Fibroblast of skin of back (primary cell): Measurements from ENCODE around the gene UROD.
"Not testable (repeated sequence)": the region's sequence is repeated elsewhere in the genome, so short reads cannot be mapped to it uniquely, and the experiment has no call there.

ENCODE experiments used
- DNase-seq: peaks from one replicate; pipeline ENCODE4 v3.0.0-alpha.2; 2013

The UROD gene

DNA sequence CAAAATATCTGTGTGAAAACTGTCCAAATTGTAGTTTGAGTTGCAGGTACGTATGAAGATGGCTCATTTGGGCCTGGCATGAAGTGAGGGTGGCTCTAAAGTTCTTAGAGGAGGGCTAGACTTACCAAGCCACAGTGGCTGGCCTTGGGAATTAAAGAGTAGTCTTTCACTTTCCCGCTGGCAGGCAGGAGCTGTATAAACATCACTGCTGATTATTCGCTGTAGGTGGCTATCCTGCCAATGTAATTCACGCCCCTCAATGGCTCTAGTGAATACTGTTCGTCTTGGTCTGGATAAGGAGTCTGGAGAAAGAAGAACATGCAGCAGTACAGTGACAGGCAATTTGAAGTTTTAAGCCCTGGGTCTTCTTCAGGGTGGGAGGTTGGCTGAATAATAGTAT, 31.0 kb downstream of the UROD start:
- DNase-seq = no peak

DNA sequence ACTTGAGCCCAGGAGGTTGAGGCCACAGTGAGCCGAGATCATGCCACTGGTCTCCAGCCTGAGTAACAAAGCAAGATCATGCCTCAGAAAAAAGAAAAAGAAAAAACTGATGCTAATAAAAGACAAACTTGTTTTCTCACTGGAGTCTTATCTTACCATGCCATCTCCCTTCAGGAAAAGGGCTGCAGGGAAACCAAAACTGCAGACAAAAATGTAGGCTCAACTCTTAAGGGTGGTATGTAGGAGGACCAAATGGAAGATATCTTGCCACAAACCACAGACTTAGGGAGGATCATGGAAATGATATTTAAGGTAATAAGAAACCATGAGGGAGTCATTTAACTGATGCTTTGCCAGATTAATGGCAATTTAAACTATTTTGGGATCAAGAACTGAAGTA, 32.9 kb downstream of the UROD start:
- no peak for DNase-seq

DNA sequence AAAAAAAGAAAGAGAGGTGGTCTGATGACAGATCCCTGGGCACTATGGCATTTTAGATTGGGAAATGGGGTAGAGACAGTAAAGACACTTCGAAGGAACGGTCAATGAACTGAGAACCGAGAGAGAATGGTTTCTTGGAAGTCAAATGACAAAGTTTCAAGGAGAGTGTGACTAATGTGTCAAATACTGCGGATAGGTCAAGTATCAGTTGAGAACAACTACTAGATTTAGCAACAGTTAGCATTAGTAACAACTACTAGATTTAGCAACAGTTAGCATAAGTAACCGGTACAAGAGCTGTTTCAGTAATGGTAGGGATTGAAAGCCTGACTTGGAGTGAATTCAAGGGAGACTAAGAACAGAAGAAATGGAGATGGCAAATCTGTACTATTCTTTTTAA, 35.0 kb downstream of the UROD start:
- DNase-seq = no peak

DNA sequence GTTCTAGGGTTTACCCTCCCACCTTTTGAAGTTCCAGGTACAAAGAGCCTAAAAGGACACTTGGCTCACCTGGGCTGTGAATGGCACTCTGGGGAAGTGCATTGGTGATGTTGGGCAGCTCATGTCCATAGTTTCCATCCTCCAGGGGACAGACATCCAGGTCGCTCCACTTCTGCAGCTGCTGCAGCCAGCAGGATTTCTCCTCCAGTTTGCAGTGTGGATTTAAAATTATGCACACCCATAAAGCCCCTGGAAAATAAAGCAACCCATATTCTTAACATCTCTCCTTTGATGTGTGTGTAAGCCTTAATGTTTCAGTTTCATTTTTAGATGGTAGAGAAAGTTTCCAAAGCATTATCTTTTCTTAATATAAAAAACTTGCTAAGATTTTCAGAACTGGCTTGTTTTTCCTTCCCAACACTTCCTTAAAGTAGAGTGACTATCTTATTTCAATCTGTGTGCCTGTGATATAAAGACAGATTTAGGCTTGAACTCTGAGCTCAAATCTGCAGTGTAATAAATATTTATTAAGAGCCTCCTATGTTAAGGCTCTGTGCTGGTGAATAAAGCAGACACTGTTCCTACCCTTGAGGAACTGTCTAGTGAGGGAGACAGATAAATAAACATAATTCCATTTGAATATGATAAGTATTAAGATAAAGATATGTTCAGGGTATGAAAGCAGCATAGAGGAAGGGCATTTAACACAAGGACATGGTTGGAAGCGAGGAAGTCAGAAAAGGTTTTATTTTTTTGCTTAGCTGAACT, 39.1 kb downstream of the UROD start:
- DNase-seq = no peak

DNA sequence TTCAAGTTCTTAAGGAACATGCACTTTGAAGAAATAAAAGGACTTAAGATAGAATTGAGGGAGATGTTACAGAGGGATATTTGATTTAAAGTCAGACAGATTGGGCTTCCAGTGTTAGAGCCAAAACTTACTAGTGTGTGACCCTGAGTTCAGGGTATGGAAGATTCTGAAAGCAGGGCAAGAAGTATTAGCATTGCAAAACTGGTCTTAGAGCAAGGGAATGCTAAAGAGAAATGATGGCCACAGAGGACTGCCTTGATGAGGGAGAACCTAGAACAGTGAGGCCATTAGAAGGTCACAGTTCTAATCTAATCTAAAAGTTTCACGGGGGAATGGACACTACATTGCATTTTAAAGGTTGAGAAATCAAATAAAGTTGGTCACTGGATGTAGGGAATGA, 45.5 kb downstream of the UROD start:
- no peak for DNase-seq

DNA sequence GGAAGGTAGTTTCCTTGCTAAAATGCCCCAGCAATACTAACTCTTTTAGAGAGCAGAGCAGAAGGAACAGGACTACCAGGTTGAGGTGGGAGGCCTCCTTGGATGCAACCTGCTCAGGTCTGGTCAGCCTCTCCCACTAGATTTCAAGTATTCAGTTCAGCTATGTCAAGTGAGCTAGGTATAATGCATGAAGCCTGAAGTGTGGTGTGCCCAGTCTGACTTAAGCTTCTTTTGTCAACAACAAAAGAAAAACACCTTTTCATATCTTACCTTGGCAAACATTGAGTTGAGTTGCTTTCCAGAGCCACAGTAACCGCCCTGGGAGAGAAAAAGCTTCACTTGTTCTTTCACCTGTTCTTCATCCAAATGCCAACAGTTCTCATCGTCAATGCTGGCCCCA, 47.8 kb downstream of the UROD start:
- DNase-seq = no peak

DNA sequence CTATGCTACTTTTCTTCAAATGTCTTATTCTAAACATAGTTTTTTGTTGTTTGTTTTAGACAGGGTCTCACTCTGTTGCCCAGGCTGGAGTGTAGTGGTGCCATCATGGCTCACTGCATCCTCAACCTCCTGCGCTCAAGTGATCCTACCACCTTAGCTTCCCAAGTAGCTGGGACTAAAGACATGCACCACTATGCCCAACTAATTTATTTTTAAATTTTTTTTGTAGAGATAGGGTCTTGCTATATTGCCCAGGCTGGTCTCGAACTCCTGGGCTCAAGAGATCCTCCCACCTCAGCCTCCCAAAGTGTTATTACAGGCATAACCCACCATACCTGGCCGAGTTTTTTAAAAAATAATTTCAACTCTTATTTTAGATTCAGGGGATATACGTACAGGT, 50.4 kb downstream of the UROD start:
- not testable (repeated sequence) for DNase-seq

DNA sequence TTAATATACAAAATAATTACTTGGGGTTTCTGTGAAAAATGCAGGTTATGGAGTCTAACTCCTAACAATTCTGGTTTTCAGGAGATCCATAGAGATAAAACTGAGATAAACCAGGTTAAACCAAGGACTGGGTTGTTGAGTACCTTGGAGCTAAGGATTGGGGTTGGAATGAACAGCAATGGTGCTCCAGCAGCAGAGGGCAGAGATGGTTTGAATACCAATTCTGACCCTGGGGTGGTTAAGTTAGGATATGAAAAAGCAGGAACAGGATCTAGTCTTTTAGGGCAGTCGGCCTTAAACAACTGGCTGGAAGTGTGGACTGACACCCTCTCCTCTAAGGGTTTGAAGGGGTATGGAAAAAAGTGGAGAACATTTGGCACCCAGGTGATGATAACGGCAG, 53.0 kb downstream of the UROD start:
- DNase-seq = no peak
